Adrenal gland (tissue), 12 donors: ENCODE measurements around the gene UBE2Q2. TPM values are rescaled to one million over a fixed set of nuclear protein-coding genes. Genes with fewer than 3 reads are reported as not detected.
A peak's percentile ranks its signal among the peaks of the same experiment; 100 is the strongest.
"Not testable (repeated sequence)": the region's sequence is repeated elsewhere in the genome, so short reads cannot be mapped to it uniquely, and the experiment has no call there.

Experiments used
- DNase-seq, 7 donors: peaks; one replicate each; pipeline ENCODE4 v3.0.0-alpha.2; 2019 to 2020
- H3K27ac ChIP-seq, 5 donors: fragments of 200-600 bp; sonication (generic) in 4 of 5; 1 replicate in 3 of 5; 2 replicates in 2 of 5; pipeline versions ENCODE4 v1.5.1 to v1.8.0; 2016 to 2020; ENCODE audit warnings: mild to moderate bottlenecking in 1 of 5
- H3K27me3 ChIP-seq: fragments of 200-600 bp; 2 replicates; pipeline ENCODE4 v1.8.0; 2021
- H3K36me3 ChIP-seq, 2 donors: fragments of 200-600 bp; replicated peaks in 1 of 2; 1 replicate in 1 of 2; 2 replicates in 1 of 2; pipeline versions ENCODE4 v1.5.1 to v1.8.0; 2018 to 2022
- H3K4me1 ChIP-seq, 2 donors: fragments of 200-600 bp; replicated peaks in 1 of 2; 1 replicate in 1 of 2; 2 replicates in 1 of 2; pipeline versions ENCODE4 v1.5.1 to v1.8.0; 2018 to 2021
- H3K4me3 ChIP-seq, 4 donors: fragments of 200-600 bp; sonication (generic) in 3 of 4; one replicate each; pipeline ENCODE4 v1.5.1; 2016 to 2018
- H3K9me3 ChIP-seq, 3 donors: fragments of 200-600 bp; sonication (generic) in 1 of 3; replicated peaks in 1 of 3; 1 replicate in 2 of 3; 2 replicates in 1 of 3; pipeline versions ENCODE4 v1.5.1 to v1.8.0; 2016 to 2021
- POLR2A ChIP-seq, 2 donors: fragments of 450-650 bp; IDR thresholded peaks; one replicate each; pipeline ENCODE4 v1.6.1; 2017; ENCODE audit warnings: antibody characterized with exemption in 2 of 2, mild to moderate bottlenecking in 2 of 2, moderate library complexity in 1 of 2
- WGBS, 4 donors: extraction: QIAGEN DNeasy Blood & Tissue Kit in 2 of 4; methylation state at CpG; one replicate each; pipeline versions ENCODE4 v1.1.5 to v1.1.7; 2013 to 2017; 5-methylcytosine and 5-hydroxymethylcytosine counted together
- intact Hi-C, 2 donors: fragments of 100-400 bp; cut with DNase I; formaldehyde crosslinking; loops; one replicate each; pipeline versions ENCODE4 v1.14.1 to v1.15.0; 2022 to 2023
- polyA plus RNA-seq, 3 donors: library from polyadenylated mRNA; stranded (reverse); fragments of 200-250 nt in 2 of 3; fragments of 350-450 nt in 1 of 3; fragmentation: Illumina TruSeq in 1 of 3; extraction: RNeasy Lipid Tissue Mini Kit (QIAGEN cat#74804) in 1 of 3; gene quantifications; one replicate each; pipeline ENCODE4 v1.2.3, GENCODE V29; 2013 to 2014
- total RNA-seq, 9 donors: library from RNA; depleted of rRNA in 4 of 9; stranded (reverse); fragments of >200 nt in 4 of 9; fragments of 120-200 nt in 1 of 9; fragmentation: NEBNext Ultra II Directional in 1 of 9; extraction: Animal tissue kit (Norgen Biotek cat#: 25700) in 1 of 9; gene quantifications; one replicate each; pipeline versions ENCODE4 v1.1.0 to v1.2.4, GENCODE V29; 2013 to 2023
- TF ChIP-seq, protein P1 (sequence below), 6 experiments: fragments of 450-650 bp in 4 of 6; fragments of 200-600 bp in 2 of 6; sonication (generic) in 1 of 6; IDR thresholded peaks; 1 replicate in 5 of 6; 2 replicates in 1 of 6; pipeline versions ENCODE4 v1.5.1 to v1.8.0; 2016 to 2021; ENCODE audit warnings: antibody characterized with exemption in 6 of 6, mild to moderate bottlenecking in 2 of 6, moderate library complexity in 1 of 6
- donor health status: healthy with polysubstance abuse.
- donor health status: Bipolar disorder and iron deficiency.
- donor health status: DM: yes; HTN: yes; CAD: no.
- donor health status: DM: no; HTN: no; CAD: no.
- donor health status: DM: no; HTN: no; CAD: no.
- donor health status: DM: yes; HTN: yes; CAD: no.

Gene UBE2Q2
- total and polyA plus RNA-seq, 12 donors: 18.7 to 76.7 (median 45.2) TPM

- no peak overlapping the region for H3K4me3 ChIP-seq
- 39 to 52% (median 48%) methylated on average over 7 to 8 of the region's 8 CpGs for WGBS, 4 donors
- no peaks in the 10 kb centered on the region for H3K27me3 ChIP-seq
- H3K4me1 ChIP-seq: peaks cover 0 to 25% of the 10 kb centered on the region in 2 donors
- H3K27ac ChIP-seq: peak overlapping the region in 2 of 5 donors; percentile 13 to 23
- intact Hi-C loops: no loop called here
- H3K9me3 ChIP-seq: no peaks in the 10 kb centered on the region
- DNase-seq: peak; percentile 26 to 83 (median 44)
- no peaks in the 10 kb centered on the region for H3K36me3 ChIP-seq
- TF ChIP-seq, protein P1, sequence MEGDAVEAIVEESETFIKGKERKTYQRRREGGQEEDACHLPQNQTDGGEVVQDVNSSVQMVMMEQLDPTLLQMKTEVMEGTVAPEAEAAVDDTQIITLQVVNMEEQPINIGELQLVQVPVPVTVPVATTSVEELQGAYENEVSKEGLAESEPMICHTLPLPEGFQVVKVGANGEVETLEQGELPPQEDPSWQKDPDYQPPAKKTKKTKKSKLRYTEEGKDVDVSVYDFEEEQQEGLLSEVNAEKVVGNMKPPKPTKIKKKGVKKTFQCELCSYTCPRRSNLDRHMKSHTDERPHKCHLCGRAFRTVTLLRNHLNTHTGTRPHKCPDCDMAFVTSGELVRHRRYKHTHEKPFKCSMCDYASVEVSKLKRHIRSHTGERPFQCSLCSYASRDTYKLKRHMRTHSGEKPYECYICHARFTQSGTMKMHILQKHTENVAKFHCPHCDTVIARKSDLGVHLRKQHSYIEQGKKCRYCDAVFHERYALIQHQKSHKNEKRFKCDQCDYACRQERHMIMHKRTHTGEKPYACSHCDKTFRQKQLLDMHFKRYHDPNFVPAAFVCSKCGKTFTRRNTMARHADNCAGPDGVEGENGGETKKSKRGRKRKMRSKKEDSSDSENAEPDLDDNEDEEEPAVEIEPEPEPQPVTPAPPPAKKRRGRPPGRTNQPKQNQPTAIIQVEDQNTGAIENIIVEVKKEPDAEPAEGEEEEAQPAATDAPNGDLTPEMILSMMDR (IDR thresholded peaks at IDR 0.05): no peak
- TF ChIP-seq POLR2A (IDR thresholded peaks at IDR 0.05): no peak
Observed at GRCh38 chr15:75902129-75902557, 58.9 kb downstream of the UBE2Q2 start.

DNA sequence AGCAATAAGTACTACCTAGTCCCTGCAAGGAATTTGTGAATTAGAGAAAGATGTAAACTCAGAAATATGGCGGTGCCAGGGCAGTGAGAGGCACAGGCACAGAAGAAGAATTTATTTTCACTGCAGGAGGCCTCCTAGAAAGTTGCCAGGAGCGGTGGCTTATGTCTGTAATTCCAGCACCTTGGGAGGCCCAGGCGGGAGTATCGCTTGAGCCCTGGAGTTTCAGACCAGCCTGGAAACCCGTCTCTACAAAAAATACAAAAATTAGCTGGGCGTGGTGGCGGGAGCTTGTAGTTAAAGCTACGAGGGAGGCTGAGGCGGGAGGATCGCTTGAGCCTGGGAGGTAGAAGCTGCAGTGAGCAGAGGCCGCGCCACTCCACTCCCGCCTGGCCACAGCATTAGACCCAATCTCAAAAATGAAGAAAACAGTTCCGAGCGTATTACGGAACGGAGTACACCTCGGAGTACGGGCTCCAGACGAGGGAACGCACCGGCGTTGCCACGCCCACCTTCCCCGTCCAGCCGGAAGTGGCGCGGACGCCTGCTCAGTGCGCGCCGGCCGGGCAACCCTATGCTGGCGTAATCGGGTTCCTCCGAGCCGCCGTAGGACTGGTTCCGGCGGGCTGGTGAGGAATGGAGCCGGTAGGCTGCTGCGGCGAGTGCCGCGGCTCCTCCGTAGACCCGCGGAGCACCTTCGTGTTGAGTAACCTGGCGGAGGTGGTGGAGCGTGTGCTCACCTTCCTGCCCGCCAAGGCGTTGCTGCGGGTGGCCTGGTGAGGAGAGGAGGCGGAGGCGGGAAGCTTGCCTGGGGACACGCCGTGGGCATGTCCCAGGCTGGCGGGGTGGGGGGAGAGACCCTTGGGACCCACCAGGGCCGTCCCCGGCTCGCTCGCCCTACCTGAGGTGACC lies 60.3 kb downstream of the UBE2Q2 start, which contains the start of gene FBXO22:
TSS of gene FBXO22 (plus strand) at position 548 of the 909 bp plus-strand sequence. CDS start at position 634, 86 bp downstream.
- WGBS, 4 donors: 2 to 11% (median 5%) methylated on average over 13 to 63 of the region's 63 CpGs
- TF ChIP-seq, protein P1 (IDR thresholded peaks at IDR 0.05): no peak
- TF ChIP-seq POLR2A (IDR thresholded peaks at IDR 0.05): peak in 1 of 2 donors; percentile 80
- intact Hi-C loops: no loop called here
- Histone ChIP-seq H3K9me3 (no peaks in the 10 kb centered on the region), H3K36me3 (no peaks in the 10 kb centered on the region), H3K4me3 (peak within 1 kb of the TSS; percentile 37 to 85 (median 70)), H3K27ac (peak within 1 kb of the TSS in 4 of 5 donors; percentile 64 to 88 (median 82)), H3K27me3 (no peaks in the 10 kb centered on the region), H3K4me1 (peaks cover 0 to 25% of the 10 kb centered on the region in 2 donors)
- peak; percentile 91 to 96 (median 93) for DNase-seq

DNA sequence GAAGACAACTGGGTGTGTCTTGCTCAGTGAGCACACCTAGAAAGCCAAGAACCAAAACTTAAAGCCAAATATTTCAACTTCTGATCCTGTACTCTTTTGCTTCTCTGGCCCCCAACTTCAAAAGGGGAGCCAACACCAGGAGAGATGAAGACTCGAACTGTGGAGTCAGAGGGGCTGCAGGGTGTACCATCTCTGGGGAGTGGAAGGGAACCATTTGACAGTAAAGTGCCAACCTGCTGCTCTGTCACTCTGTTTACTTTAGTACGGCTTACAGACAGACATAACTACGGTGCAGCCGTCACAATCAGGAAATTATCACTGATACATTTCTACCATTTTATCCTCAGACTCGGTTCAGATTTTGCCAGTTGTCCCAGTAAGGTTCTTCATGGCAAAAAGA lies 62.0 kb downstream of the UBE2Q2 start:
- TF ChIP-seq, protein P1 (IDR thresholded peaks at IDR 0.05): no peak
- no peak for TF ChIP-seq POLR2A (IDR thresholded peaks at IDR 0.05)
- peaks cover 0 to 25% of the 10 kb centered on the region in 2 donors for H3K4me1 ChIP-seq
- H3K27me3 ChIP-seq: no peaks in the 10 kb centered on the region
- WGBS, 4 donors: 86 to 94% (median 91%) methylated on average over 5 of the region's 5 CpGs
- intact Hi-C loops: no loop called here
- H3K9me3 ChIP-seq: no peaks in the 10 kb centered on the region
- no peak for DNase-seq
- no peak overlapping the region for H3K27ac ChIP-seq
- H3K36me3 ChIP-seq: no peaks in the 10 kb centered on the region
- H3K4me3 ChIP-seq: no peak overlapping the region

- H3K36me3 ChIP-seq, H3K4me1 ChIP-seq, DNase-seq, intact Hi-C loops, H3K4me3 ChIP-seq, H3K27me3 ChIP-seq, H3K27ac ChIP-seq, H3K9me3 ChIP-seq: not testable (repeated sequence)
- 95 to 98% (median 97%) methylated on average over 3 of the region's 3 CpGs for WGBS, 4 donors
Observed at GRCh38 chr15:75910355-75910754, 67.1 kb downstream of the UBE2Q2 start.
